ENCODE measurements around the gene PDE6A.

- TF ChIP-seq CTCF (IDR thresholded peaks at IDR 0.05; ENCODE audit: low read depth, low read length) (no peak), EZH2phosphoT487 (IDR thresholded peaks at IDR 0.05; ENCODE audit: low read depth) (no peak)
Measured at GRCh38 chr5:149930043-149930748, 14.4 kb downstream of the PDE6A start.
